K562 (cell line): ENCODE results near the gene CACNA2D4. TPM values are rescaled to one million over a fixed set of nuclear protein-coding genes. Genes with fewer than 3 reads are reported as not detected.

Source experiments
- ATAC-seq: fragments of 200-7000 bp; cut with Tn5 transposase; 3 replicates; pipeline ENCODE4 v1.9.1; 2020; ENCODE audit warnings: moderate library complexity
- BruUV-seq: library from RNA; stranded (reverse); fragments of 400-500 nt; replicated peaks from 2 replicates; lab custom pipeline; 2021; lab: Mats Ljungman, UMichigan
- CTCF ChIA-PET: fragments of 300-600 bp; formaldehyde crosslinking; extraction: SDS; loops from one replicate; lab custom pipeline; 2021; ENCODE audit warnings: low intra/inter-chr PET ratio; lab: Yijun Ruan, JAX
- POLR2A ChIA-PET: fragments of 300-600, 350-650 bp; sonication (Branson Sonifier 250); formaldehyde crosslinking; extraction: SDS; loops from one replicate; lab custom pipeline; 2021; ENCODE audit warnings: antibody characterized with exemption, inconsistent platforms; lab: Yijun Ruan, JAX
- DNase-seq, 4 experiments: peaks; one replicate each; pipeline versions ENCODE4 v3.0.0 to v3.0.0-alpha.2; 2011 to 2018; ENCODE audit warnings: low spot score in 3 of 4, mixed read lengths in 3 of 4; ENCODE audit errors: extremely low read depth in 1 of 4
- FAIRE-seq: peaks from 2 replicates; lab custom pipeline; 2011; peaks lifted over from hg19 to GRCh38; lab: Jason Lieb, UNC
- H2AFZ ChIP-seq: 2 replicates; pipeline ENCODE4 v1.6.0; 2011; ENCODE audit warnings: low read depth, low read length, control low read depth, inconsistent platforms
- H3K27ac ChIP-seq: fragments of 200-600 bp; 3 replicates; pipeline ENCODE4 v1.8.0; 2011; ENCODE audit warnings: low read depth, mild to moderate bottlenecking, control low read depth, inconsistent platforms, low read length, moderate library complexity, mixed read lengths; ENCODE audit errors: extremely low read depth
- H3K27me3 ChIP-seq, 2 experiments: fragments of 300-600 bp in 1 of 2; 2 replicates in 1 of 2; 3 replicates in 1 of 2; pipeline versions ENCODE4 v1.6.0 to v1.8.0; 2011; ENCODE audit warnings: inconsistent platforms in 2 of 2, low read length in 2 of 2, mild to moderate bottlenecking in 1 of 2, mixed read lengths in 1 of 2, moderate library complexity in 1 of 2; ENCODE audit not compliant: control insufficient read depth in 2 of 2, insufficient read depth in 2 of 2
- H3K36me3 ChIP-seq: fragments of 300-600 bp; 3 replicates; pipeline ENCODE4 v1.8.0; 2011; ENCODE audit warnings: mild to moderate bottlenecking, low read length, inconsistent platforms; ENCODE audit not compliant: control insufficient read depth, insufficient read depth
- H3K4me1 ChIP-seq, 2 experiments: fragments of 200-600 bp in 1 of 2; replicated peaks in 1 of 2; 2 replicates in 1 of 2; 3 replicates in 1 of 2; pipeline versions ENCODE4 v1.5.1 to v1.8.0; 2011; ENCODE audit warnings: inconsistent platforms in 2 of 2, low read length in 2 of 2, mild to moderate bottlenecking in 1 of 2, mixed read lengths in 1 of 2, moderate library complexity in 1 of 2; ENCODE audit not compliant: control insufficient read depth in 2 of 2, insufficient read depth in 2 of 2
- H3K4me2 ChIP-seq: 2 replicates; pipeline ENCODE4 v1.6.1; 2011; ENCODE audit warnings: low read length, control low read depth, inconsistent platforms, mixed read lengths; ENCODE audit not compliant: insufficient read depth
- H3K4me3 ChIP-seq: fragments of 200-600 bp; sonication (generic), shearing (Covaris generic); 2 replicates; pipeline ENCODE4 v1.5.1; 2016; ENCODE audit warnings: control low read depth, inconsistent platforms
- H3K79me2 ChIP-seq: fragments of 200-600 bp; 3 replicates; pipeline ENCODE4 v1.8.0; 2011; ENCODE audit warnings: low read length, inconsistent platforms; ENCODE audit not compliant: control insufficient read depth, insufficient read depth
- H3K9ac ChIP-seq, 2 experiments: 2 replicates each; pipeline versions ENCODE4 v1.6.0 to v1.6.1; 2011; ENCODE audit warnings: low read depth in 2 of 2, low read length in 2 of 2, control low read depth in 1 of 2, inconsistent platforms in 1 of 2, mild to moderate bottlenecking in 1 of 2, mixed read lengths in 1 of 2; ENCODE audit not compliant: insufficient read depth in 1 of 2
- H3K9me1 ChIP-seq: one replicate; pipeline ENCODE4 v1.6.0; 2011; ENCODE audit warnings: inconsistent platforms, mild to moderate bottlenecking, low read length, moderate library complexity; ENCODE audit not compliant: control insufficient read depth, insufficient read depth
- H3K9me3 ChIP-seq: replicated peaks from 2 replicates; pipeline ENCODE4 v1.5.1; 2011; ENCODE audit warnings: low read depth, low read length, inconsistent platforms; ENCODE audit not compliant: control insufficient read depth, insufficient read depth
- H4K20me1 ChIP-seq: replicated peaks from 2 replicates; pipeline ENCODE4 v1.6.1; 2011; ENCODE audit warnings: low read length, inconsistent platforms, mixed read lengths; ENCODE audit not compliant: control insufficient read depth, insufficient read depth
- DIDO1 ChIP-seq: fragments of 450-650 bp; IDR thresholded peaks from 2 replicates; pipeline ENCODE4 v1.6.1; 2016; ENCODE audit warnings: low read depth, missing biosample characterization, missing genetic modification characterization
- LEF1 ChIP-seq: fragments of 450-650 bp; IDR thresholded peaks from 2 replicates; pipeline ENCODE4 v1.6.1; 2016; ENCODE audit warnings: mild to moderate bottlenecking
- NFXL1 ChIP-seq: fragments of 450-650 bp; formaldehyde crosslinking; IDR thresholded peaks from 2 replicates; pipeline ENCODE4 v1.4.0; 2021; ENCODE audit warnings: mild to moderate bottlenecking
- TRIM24 ChIP-seq, 2 experiments: fragments of 450-650 bp; IDR thresholded peaks; 2 replicates each; pipeline ENCODE4 v1.6.1; 2016
- ZBTB7A ChIP-seq: IDR thresholded peaks from 2 replicates; pipeline ENCODE4 v1.6.1; 2011; ENCODE audit warnings: low read depth, mild to moderate bottlenecking, low read length, moderate library complexity, borderline replicate concordance; ENCODE audit not compliant: control insufficient read depth
- ZFP1 ChIP-seq: fragments of 450-650 bp; formaldehyde crosslinking; IDR thresholded peaks from 2 replicates; pipeline ENCODE4 v1.4.0; 2020; ENCODE audit warnings: mild to moderate bottlenecking, mixed read lengths
- ZNF121 ChIP-seq: sonication (generic); formaldehyde crosslinking; conservative IDR thresholded peaks from 2 replicates; pipeline ENCODE4 v1.8.0; 2022; ENCODE audit warnings: missing genetic modification reagents
- ZNF584 ChIP-seq: fragments of 200-800 bp; sonication (Bioruptor generic); IDR thresholded peaks from 2 replicates; pipeline ENCODE4 v1.6.1; 2016; ENCODE audit warnings: low read depth, mild to moderate bottlenecking, missing genetic modification characterization, missing compliant biosample characterization
- WGBS: fragments of 100-300 bp; shearing (Covaris generic); methylation state at CpG from one replicate; pipeline ENCODE4 v1.1.6; 2016; ENCODE audit warnings: low coverage, mixed read lengths; ENCODE audit not compliant: insufficient coverage; ENCODE audit errors: missing lambda C conversion rate; 5-methylcytosine and 5-hydroxymethylcytosine counted together
- in situ Hi-C: fragments of 300-500 bp; cut with MboI; formaldehyde crosslinking; loops from 4 replicates; pipeline ENCODE4 v1.15.0; 2018; ENCODE audit warnings: inconsistent platforms, mixed read lengths
- intact Hi-C: fragments of 100-400 bp; cut with micrococcal nuclease; formaldehyde crosslinking; loops from 2 replicates; pipeline ENCODE4 v1.14.2; 2022
- polyA plus RNA-seq, 8 experiments: library from polyadenylated mRNA; depleted of rRNA in 4 of 8; stranded (reverse) in 5 of 8; unstranded in 3 of 8; fragments of >200 nt; fragmentation: Nextera tagmentation in 2 of 8; fragmentation: Illumina TruSeq in 1 of 8; extraction: Ambion mirVana in 2 of 8; extraction: Trizol in 1 of 8; gene quantifications; 2 replicates each; pipeline versions ENCODE4 v1.2.1 to v1.2.3, GENCODE V29; 2011 to 2014; ENCODE audit warnings: inconsistent platforms in 1 of 8, missing spikeins in 1 of 8
- total RNA-seq, 7 experiments: library from RNA; depleted of rRNA in 6 of 7; stranded (reverse); fragments of >200 nt in 6 of 7; fragmentation: Illumina TruSeq in 2 of 7; extraction: Trizol in 2 of 7; gene quantifications; 2 replicates each; pipeline versions ENCODE4 v1.2.1 to v1.2.3, GENCODE V29; 2011 to 2021; ENCODE audit warnings: low replicate concordance in 1 of 7
- TF ChIP-seq, protein P1 (sequence below): sonication (generic); formaldehyde crosslinking; IDR thresholded peaks from 2 replicates; pipeline ENCODE4 v1.8.0; 2023; ENCODE audit warnings: missing genetic modification reagents, mild to moderate bottlenecking, borderline replicate concordance
- TF ChIP-seq, protein P2 (sequence below): sonication (generic); formaldehyde crosslinking; IDR thresholded peaks from 2 replicates; pipeline ENCODE4 v1.5.0; 2020; ENCODE audit warnings: missing genetic modification reagents

The CACNA2D4 gene
- total and polyA plus RNA-seq, 9 of the 15 experiments (the other 6 are each of a cell fraction or from before 2014, with no cell fraction given), result 0.04 to 0.69 (median 0.40) TPM; not detected in 3

DNA sequence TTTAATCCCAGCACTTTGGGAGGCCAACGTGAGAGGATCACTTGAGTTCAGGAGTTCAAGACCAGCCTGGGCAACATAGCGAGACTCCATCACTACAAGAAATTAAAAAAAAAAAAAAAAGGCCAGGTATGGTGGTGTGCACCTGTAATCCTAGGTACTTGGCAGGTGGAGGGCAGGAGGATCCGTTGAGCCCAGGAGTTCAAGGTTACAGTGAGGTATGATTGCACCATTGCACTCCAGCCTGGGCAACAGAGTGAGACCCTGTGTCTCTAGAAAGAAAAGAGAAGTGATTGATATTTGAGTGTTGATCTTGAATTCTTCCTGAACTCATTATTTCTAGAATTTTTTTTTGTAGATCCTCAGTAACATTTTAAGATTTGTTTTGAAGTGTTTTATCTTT, 168.2 kb downstream of the CACNA2D4 start:
- Histone ChIP-seq H2AFZ (no peak overlapping the region), H3K9ac (no peak overlapping the region), H3K4me3 (no peak overlapping the region), H3K4me1 (no peaks in the 10 kb centered on the region), H3K27ac (no peak overlapping the region), H3K79me2 (peaks cover 75% of the 10 kb centered on the region), H3K36me3 (peaks cover 14% of the 10 kb centered on the region; the same call in 2 of the 3 replicates), H4K20me1 (no peaks in the 10 kb centered on the region), H3K4me2 (no peak overlapping the region), H3K27me3 (no peaks in the 10 kb centered on the region), H3K9me3 (peaks cover 5% of the 10 kb centered on the region), H3K9me1 (no peaks in the 10 kb centered on the region)
- in situ Hi-C loops (no loop called here), intact Hi-C loops (no loop called here)
- FAIRE-seq, result no peak
- TF ChIP-seq ZNF584 (CRISPR knock-in tag) (no peak), ZFP1 (CRISPR knock-in tag) (no peak), ZNF121 (peak; percentile 25; the same call in 1 of the 2 replicates)
- no peak for DNase-seq
- BruUV-seq, result no TSS peak
- CTCF ChIA-PET, result no interaction called here
- POLR2A ChIA-PET, result no interaction called here
- ATAC-seq, result no peak
- 69% methylated on average over 3 of the region's 3 CpGs for WGBS

DNA sequence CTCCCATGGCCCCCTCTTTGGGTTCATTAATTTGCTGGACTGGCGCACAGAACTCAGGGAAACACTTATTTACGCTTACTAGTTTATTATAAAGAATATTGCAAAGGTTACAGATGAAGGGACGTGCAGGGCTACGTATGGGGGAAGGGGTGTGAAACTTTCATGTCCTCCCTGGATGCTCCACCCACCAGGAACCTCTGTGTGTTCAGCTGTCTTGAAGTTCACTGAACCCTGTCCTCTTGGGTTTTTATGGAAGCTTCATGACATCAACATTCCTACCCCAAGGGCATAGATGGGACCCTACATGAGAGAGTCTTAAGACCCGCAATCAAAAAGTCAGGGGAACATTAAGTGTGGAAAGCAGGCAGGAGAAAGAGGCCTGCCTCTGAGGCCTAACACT, 169.4 kb downstream of the CACNA2D4 start:
- Histone ChIP-seq H2AFZ (no peak overlapping the region), H3K9me1 (no peaks in the 10 kb centered on the region), H3K4me1 (no peaks in the 10 kb centered on the region), H3K4me2 (no peak overlapping the region), H3K36me3 (peaks cover 7% of the 10 kb centered on the region; the same call in 2 of the 3 replicates), H3K4me3 (no peak overlapping the region), H3K79me2 (peaks cover 84% of the 10 kb centered on the region), H4K20me1 (no peaks in the 10 kb centered on the region), H3K27me3 (no peaks in the 10 kb centered on the region), H3K27ac (no peak overlapping the region), H3K9ac (no peak overlapping the region), H3K9me3 (peaks cover 7% of the 10 kb centered on the region)
- in situ Hi-C loops, result no loop called here
- ATAC-seq (no peak), FAIRE-seq (no peak), DNase-seq (no peak)
- 100% methylated on average over 5 of the region's 5 CpGs for WGBS
- intact Hi-C loops, result no loop called here
- ChIA-PET CTCF (no interaction called here), POLR2A (no interaction called here)
- no TSS peak for BruUV-seq
- TF ChIP-seq, protein P1, sequence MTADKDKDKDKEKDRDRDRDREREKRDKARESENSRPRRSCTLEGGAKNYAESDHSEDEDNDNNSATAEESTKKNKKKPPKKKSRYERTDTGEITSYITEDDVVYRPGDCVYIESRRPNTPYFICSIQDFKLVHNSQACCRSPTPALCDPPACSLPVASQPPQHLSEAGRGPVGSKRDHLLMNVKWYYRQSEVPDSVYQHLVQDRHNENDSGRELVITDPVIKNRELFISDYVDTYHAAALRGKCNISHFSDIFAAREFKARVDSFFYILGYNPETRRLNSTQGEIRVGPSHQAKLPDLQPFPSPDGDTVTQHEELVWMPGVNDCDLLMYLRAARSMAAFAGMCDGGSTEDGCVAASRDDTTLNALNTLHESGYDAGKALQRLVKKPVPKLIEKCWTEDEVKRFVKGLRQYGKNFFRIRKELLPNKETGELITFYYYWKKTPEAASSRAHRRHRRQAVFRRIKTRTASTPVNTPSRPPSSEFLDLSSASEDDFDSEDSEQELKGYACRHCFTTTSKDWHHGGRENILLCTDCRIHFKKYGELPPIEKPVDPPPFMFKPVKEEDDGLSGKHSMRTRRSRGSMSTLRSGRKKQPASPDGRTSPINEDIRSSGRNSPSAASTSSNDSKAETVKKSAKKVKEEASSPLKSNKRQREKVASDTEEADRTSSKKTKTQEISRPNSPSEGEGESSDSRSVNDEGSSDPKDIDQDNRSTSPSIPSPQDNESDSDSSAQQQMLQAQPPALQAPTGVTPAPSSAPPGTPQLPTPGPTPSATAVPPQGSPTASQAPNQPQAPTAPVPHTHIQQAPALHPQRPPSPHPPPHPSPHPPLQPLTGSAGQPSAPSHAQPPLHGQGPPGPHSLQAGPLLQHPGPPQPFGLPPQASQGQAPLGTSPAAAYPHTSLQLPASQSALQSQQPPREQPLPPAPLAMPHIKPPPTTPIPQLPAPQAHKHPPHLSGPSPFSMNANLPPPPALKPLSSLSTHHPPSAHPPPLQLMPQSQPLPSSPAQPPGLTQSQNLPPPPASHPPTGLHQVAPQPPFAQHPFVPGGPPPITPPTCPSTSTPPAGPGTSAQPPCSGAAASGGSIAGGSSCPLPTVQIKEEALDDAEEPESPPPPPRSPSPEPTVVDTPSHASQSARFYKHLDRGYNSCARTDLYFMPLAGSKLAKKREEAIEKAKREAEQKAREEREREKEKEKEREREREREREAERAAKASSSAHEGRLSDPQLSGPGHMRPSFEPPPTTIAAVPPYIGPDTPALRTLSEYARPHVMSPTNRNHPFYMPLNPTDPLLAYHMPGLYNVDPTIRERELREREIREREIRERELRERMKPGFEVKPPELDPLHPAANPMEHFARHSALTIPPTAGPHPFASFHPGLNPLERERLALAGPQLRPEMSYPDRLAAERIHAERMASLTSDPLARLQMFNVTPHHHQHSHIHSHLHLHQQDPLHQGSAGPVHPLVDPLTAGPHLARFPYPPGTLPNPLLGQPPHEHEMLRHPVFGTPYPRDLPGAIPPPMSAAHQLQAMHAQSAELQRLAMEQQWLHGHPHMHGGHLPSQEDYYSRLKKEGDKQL (CRISPR knock-in tag), result no peak
- no peak for TF ChIP-seq DIDO1 (tag)
- no peak for TF ChIP-seq ZBTB7A
- TF ChIP-seq, protein P2, sequence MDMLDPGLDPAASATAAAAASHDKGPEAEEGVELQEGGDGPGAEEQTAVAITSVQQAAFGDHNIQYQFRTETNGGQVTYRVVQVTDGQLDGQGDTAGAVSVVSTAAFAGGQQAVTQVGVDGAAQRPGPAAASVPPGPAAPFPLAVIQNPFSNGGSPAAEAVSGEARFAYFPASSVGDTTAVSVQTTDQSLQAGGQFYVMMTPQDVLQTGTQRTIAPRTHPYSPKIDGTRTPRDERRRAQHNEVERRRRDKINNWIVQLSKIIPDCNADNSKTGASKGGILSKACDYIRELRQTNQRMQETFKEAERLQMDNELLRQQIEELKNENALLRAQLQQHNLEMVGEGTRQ (CRISPR knock-in tag), result no peak
- TF ChIP-seq TRIM24 (IDR thresholded peaks at IDR 0.05), result no peak
- TF ChIP-seq NFXL1 (CRISPR knock-in tag), result no peak
- no peak for TF ChIP-seq LEF1
